ENCODE data around the gene CD80.

DNA sequence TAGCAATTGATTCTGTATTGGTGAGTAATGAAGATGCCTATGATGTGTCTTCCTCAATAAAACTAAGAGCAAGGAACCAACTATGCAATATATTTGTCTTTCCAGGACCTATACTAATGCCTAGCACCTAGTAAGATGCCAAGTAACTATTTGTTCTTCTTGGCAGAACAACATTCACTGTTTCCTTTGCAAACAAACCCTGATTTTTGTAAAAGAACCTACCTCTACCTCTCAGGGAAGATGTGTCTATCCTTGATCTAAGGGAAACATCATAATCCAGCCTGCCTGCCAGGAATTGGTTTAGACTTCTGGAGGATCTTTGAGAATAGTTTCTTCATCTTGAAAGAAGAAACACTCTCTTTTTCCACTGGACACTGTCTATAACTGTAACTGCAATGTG lies 16.1 kb upstream of the CD80 start:
- TF ChIP-seq EZH2 (IDR thresholded peaks at IDR 0.05; ENCODE audit: borderline replicate concordance, low read depth, low read length, poor library complexity, severe bottlenecking) = no peak
- TF ChIP-seq, protein P1, sequence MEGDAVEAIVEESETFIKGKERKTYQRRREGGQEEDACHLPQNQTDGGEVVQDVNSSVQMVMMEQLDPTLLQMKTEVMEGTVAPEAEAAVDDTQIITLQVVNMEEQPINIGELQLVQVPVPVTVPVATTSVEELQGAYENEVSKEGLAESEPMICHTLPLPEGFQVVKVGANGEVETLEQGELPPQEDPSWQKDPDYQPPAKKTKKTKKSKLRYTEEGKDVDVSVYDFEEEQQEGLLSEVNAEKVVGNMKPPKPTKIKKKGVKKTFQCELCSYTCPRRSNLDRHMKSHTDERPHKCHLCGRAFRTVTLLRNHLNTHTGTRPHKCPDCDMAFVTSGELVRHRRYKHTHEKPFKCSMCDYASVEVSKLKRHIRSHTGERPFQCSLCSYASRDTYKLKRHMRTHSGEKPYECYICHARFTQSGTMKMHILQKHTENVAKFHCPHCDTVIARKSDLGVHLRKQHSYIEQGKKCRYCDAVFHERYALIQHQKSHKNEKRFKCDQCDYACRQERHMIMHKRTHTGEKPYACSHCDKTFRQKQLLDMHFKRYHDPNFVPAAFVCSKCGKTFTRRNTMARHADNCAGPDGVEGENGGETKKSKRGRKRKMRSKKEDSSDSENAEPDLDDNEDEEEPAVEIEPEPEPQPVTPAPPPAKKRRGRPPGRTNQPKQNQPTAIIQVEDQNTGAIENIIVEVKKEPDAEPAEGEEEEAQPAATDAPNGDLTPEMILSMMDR (conservative IDR thresholded peaks at IDR 0.05; ENCODE audit: low read depth, low read length) = no peak
